T47D (cell line): ENCODE measurements around the gene TLR1.

ENCODE experiments used
- DNase-seq, 2 experiments: peaks; one replicate each; pipeline versions ENCODE4 v3.0.0 to v3.0.0-alpha.2; 2011 to 2012; ENCODE audit warnings: low read depth in 1 of 2, low spot score in 1 of 2
- JUND ChIP-seq: IDR thresholded peaks from 2 replicates; pipeline ENCODE4 v1.6.1; 2012; ENCODE audit warnings: low read depth
- in situ Hi-C: cut with HindIII; loops from 2 replicates; pipeline ENCODE4 v1.10.0; 2016; ENCODE audit warnings: low sequenced_read_pairs, low pct_unique_long_range_greater_than_20kb

TLR1 gene, protein sequence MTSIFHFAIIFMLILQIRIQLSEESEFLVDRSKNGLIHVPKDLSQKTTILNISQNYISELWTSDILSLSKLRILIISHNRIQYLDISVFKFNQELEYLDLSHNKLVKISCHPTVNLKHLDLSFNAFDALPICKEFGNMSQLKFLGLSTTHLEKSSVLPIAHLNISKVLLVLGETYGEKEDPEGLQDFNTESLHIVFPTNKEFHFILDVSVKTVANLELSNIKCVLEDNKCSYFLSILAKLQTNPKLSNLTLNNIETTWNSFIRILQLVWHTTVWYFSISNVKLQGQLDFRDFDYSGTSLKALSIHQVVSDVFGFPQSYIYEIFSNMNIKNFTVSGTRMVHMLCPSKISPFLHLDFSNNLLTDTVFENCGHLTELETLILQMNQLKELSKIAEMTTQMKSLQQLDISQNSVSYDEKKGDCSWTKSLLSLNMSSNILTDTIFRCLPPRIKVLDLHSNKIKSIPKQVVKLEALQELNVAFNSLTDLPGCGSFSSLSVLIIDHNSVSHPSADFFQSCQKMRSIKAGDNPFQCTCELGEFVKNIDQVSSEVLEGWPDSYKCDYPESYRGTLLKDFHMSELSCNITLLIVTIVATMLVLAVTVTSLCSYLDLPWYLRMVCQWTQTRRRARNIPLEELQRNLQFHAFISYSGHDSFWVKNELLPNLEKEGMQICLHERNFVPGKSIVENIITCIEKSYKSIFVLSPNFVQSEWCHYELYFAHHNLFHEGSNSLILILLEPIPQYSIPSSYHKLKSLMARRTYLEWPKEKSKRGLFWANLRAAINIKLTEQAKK

DNA sequence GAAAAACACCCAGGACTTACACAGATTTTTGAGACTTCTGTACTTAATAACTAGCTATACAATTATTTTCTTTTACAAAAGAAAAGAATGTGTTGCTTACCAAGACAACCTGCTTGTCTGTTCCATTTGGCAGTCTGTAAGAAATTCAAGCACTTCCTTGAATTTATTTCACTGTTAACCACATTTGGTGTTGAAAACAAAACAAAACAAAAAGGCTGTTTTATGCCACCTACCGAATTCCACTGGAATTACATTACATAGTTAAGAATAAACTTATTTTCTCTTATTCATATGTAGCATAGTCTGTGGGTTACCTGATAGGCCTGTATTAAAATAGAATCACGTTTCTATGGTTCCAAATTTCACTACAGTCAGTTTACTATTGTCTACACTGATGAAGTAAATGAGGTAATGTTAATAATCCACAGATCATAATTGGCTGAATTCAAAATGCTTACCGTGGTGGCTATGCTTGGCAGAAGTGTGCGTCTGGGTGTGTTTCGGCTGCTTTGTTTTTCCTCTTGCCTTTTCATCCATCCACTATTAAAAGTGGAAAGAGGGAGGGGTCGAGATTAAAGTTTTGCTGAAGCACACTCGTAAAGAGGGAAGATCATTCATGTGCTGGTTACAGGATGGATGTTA lies at the start of gene TLR1:
TLR1 (minus strand) TSS at position 138 of the 642 bp plus-strand sequence. CDS start 5,960 bp downstream, outside the sequence.
- no peak for TF ChIP-seq JUND
- in situ Hi-C loops: no loop called here
- DNase-seq: peak in 1 of 2 experiments; percentile 54

- no peak for TF ChIP-seq JUND
- in situ Hi-C loops: no loop called here
- no peak for DNase-seq
These were observed 41.4 kb upstream of the TLR1 start for GRCh38 chr4:38846015-38846414.

- in situ Hi-C loops: no loop called here
- no peak for DNase-seq
- no peak for TF ChIP-seq JUND
These were observed 38.4 kb upstream of the TLR1 start for GRCh38 chr4:38842994-38843393.

DNA sequence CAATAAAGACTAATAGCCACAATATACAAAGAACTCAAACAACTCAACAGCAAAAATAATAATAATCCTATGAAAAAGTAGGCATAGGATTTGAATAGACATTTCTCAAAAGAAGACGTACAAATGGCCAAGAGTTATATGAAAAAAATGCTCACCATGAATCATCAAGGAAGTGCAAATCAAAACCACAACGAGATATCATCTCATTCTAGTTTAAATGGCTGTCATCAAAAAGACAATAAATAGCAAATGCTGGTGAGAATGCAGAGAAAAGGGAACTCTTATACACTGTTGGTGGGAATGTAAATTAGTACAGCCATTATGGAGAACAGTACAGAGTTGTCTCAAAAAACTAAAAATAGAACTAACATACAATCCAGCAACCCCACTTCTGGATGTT lies 33.3 kb upstream of the TLR1 start:
- DNase-seq: no peak
- TF ChIP-seq JUND: no peak
- in situ Hi-C loops: no loop called here

- TF ChIP-seq JUND: no peak
- in situ Hi-C loops: no loop called here
- DNase-seq: no peak
These were observed 32.7 kb upstream of the TLR1 start for GRCh38 chr4:38837334-38837733.

GRCh38 chr4:38834570-38834969 lies 30.0 kb upstream of the TLR1 start:
- no peak for DNase-seq
- in situ Hi-C loops: no loop called here
- TF ChIP-seq JUND: no peak

GRCh38 chr4:38832624-38833528 lies 28.3 kb upstream of the TLR1 start:
- in situ Hi-C loops: no loop called here
- DNase-seq: no peak
- TF ChIP-seq JUND: no peak

- TF ChIP-seq JUND: no peak
- in situ Hi-C loops: no loop called here
- DNase-seq: no peak
These were observed 27.6 kb upstream of the TLR1 start for GRCh38 chr4:38832206-38832605.

DNA sequence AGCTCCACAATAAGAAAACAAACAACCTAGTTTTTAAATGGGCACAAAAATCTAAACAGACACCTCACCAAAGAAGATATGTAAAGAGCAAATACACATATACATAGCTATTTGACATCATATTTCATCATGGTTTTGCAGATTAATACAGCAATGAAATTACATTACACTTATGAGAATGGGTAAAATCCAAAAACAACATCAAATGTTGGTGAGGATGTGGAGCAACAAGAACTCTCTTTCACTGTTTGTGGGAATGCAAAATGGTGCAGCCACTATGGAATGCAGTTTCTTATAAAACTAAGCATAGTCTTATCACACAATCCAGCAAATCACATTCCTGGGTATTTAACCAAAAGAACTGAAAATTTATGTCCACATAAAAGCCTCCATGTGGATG lies 27.1 kb upstream of the TLR1 start:
- no peak for DNase-seq
- in situ Hi-C loops: no loop called here
- TF ChIP-seq JUND: no peak

DNA sequence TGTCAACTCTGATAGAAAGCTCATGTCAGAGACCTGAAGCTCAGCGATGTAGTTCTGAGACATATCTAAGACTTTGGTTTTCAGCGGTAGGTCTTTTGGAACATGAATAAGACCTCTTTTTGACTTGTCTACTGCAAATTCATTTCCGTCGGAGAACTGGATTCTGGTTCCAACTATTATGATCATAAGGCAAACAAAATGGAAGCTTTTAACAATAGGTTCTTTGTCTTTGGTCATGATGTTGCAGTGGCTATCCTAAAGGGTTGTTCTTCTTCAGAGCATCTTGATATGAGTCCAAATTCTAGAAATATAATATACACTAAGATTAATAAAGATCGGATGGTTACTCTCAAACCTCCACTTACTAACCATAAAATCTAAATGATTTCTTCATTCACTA lies 24.6 kb upstream of the TLR1 start:
- no peak for TF ChIP-seq JUND
- no peak for DNase-seq
- in situ Hi-C loops: no loop called here

DNA sequence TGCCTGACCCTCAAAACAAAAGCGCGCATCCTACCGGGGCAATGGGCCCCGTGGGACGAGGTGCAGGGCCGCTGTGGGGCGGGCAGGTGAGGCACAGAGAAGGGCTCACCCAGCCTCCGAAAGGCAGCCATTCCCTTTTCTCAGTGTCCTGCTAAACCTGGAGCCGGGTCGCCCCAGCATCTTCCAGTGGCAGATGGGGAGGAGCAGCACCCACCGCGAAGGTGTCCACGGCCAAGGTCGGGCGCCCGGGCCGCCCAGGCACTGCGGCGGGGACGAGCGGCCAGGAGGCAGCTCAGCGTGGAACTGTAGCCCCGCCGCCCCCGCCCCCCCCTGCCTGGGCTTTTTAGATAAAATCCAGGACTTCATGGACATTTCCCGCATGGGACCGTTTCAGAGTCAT lies 19.2 kb upstream of the TLR1 start:
- no peak for TF ChIP-seq JUND
- in situ Hi-C loops: no loop called here
- DNase-seq: no peak

DNA sequence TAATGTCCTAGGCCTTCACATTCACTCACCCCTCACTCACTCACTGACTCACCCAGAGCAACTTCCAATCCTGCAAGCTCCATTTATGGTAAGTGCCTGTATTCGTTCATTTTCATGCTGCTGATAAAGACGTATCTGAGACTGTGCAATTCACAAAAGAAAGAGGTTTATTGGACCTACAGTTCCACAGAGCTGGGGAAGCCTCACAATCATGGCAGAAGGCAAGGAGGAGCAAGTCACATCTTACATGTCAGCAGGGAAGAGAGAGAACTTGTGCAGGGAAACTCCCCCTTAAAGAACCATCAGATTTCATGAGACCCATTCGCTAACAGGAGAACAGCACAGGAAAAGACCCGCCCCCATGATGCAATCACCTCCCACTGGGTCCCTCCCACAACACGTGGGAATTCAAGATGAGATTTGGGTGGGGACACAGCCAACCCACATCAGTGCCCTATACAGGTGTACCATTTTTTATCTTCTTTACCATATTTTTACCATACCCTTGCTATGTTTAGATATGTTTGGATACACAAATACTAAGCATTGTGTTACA lies 18.2 kb upstream of the TLR1 start:
- DNase-seq: no peak
- in situ Hi-C loops: no loop called here
- no peak for TF ChIP-seq JUND
